GM21825 (cell line): ENCODE data around the gene VANGL2.
A peak's percentile ranks its signal among the peaks of the same experiment; 100 is the strongest.

Experiments
- ATAC-seq: cut with Tn5 transposase; IDR thresholded peaks from one replicate; pipeline ENCODE4 v1.9.1; 2021; ENCODE audit warnings: mild to moderate bottlenecking, moderate library complexity; ENCODE audit not compliant: unreplicated experiment

Gene VANGL2

GRCh38 chr1:160425847-160426246, 25.5 kb downstream of the VANGL2 start:
- ATAC-seq, result no peak

- no peak for ATAC-seq
These were observed 27.3 kb downstream of the VANGL2 start for GRCh38 chr1:160427625-160428024.

GRCh38 chr1:160428053-160428452, 27.7 kb downstream of the VANGL2 start:
- ATAC-seq, result no peak

- peak; percentile 24 for ATAC-seq
These were observed 28.3 kb downstream of the VANGL2 start for GRCh38 chr1:160428655-160429054.

DNA sequence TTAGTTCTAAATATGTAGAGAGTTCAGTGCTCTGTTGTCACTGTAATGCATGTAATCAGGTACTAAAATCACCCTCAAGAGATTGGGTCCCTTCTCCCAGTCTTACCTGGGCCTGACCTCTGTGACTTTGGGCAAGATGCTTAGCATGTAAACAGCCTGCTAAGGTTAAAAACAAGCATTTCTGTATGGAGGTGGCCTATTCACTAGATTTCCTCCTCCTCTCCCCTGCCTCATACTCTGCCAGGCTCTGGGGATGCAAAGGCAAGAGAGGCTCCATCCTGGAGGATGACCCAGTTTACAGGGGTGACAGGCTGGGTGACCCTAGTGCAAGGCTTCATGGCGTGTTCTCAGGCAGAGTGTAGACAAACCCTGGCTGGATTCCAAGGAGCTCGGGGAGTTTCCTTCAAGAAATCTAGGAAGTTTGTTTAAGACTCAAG, 28.8 kb downstream of the VANGL2 start:
- ATAC-seq, result peak; percentile 7

DNA sequence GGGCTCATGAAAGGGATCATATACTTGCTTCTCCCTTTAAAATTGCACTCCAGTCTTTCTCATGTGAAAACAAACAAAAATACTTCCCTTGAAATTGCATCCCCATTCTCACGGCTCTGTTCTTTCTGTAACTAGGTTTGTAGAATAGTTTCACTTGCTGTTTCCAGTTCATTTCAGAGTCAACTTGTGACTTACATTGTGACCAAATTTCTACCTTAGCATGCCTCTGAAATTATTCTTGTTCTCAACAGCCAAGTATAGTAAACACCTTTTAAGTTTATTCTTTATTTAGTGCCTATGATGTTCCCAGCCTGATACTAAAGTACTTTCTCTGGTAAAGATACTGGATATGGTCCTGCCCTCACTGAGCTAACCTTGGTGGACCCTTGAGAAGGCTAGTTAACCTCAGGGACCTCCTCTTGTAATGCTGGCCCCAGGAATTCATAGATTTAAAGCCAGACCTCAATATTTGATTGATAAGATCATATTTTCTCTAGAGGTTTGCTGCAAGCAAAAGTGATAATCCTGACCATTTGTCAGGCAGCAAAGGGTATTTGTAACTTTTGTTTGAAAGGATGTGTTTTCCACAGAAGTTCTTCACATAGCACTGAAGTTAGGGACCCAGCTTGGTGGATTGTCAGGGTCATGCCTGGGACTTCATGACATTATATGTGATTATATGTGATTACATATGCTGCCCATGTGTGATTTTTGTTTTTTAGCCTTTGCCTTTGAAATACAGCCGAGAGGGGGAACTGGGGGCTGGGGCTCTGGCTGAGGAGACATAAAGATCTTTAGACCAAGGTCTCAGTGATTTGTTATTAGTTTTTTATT, 29.6 kb downstream of the VANGL2 start:
- ATAC-seq, result peak; percentile 37

DNA sequence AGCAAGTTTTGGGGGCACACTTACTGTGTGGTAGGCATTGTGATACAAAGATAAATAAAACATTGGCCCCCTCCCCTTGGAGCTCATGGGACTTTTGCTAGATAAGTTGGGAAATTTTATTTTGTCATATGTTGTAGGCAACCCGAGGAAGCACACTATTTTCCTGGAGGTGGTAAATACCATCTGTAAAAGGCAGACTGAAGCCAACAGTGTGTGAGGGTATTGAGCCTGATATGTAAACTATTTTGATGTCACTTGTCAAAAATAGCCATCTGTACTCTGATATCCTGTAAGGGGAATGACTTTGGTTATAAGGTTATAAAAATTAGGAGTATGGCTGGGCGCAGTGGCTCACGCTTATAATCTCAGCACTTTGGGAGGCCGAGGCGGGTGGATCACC, 30.6 kb downstream of the VANGL2 start:
- ATAC-seq, result no peak

GRCh38 chr1:160431571-160431970, 31.2 kb downstream of the VANGL2 start:
- ATAC-seq, result no peak

DNA sequence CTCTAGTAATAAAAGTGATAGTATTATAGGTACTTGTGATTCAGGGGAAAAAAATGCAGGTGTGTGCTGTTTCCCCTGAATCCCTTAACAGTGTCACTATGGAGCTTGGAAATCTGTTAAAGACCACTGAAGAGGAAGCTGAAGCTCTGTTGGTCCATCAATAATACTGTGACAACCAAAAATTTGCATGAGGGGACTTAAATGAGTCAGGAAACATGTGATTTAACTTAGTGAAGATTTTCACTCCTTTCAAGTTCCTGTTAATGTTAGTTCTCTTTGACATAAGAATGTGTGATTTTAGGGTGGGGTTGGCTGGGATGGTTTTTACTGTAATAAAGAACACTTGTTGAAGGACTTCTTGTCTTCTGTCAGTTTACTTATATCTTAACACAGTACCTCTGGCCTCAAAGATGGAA, 32.0 kb downstream of the VANGL2 start:
- peak; percentile 37 for ATAC-seq

DNA sequence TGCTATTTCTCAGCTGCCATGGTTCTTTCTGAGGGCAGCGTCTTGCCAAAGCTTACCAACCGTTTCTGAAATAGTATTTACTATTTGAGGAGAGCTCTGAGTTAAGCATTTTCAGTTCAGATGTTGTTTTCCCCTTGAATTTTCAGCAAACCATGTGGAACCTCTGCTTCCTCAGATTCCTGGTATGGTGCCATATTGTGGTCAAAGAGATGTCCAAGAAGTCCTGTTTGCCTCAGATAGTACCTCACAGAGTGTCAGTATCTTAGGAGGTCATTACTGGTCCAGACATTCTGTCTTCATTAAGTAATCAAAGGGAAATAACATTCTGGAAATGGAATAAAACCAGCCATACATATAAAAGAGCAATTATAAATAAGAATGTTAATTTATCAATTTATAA, 36.6 kb downstream of the VANGL2 start:
- no peak for ATAC-seq

DNA sequence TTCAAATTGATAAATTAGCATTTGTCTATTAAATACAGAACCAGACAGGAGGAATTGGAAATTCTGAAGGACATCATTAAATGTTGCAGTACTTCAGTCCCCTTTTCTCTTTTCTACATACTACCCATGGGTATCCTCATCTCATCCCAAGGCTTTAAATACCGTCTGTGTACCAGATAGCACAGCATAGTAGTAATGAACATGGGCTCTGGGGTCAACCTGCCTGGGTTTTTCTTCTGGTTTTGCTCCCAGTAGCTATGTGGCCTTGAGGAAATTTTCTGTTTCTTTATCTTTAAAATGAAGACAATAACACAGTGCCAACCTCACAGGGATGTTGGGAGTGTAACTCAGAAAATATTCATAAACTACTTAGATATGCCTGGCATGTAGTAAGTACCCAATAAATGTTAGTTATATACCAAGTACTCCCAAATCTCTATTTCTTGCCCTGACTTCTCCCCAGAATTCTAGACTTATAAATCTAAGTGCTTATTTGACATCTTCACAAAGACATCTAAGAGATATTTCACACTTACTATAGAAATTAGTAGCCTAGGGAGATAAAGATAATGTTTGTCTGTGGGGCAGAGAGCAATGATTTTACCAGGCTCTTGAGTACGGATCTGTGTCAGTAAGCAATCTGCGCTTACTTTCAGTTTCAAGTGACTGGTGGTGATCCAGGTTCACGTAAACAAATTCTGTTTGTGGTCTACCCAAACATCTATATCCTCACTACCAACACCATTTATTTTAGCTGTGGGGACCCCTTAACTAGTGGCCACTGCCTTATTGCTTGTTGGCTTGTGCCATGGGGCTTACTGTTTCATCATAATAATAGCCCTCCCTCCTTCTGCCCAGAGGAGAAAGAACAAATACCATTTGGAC, 37.3 kb downstream of the VANGL2 start:
- peak; percentile 66 for ATAC-seq

- ATAC-seq, result peak; percentile 18
These were observed 38.1 kb downstream of the VANGL2 start for GRCh38 chr1:160438317-160438918.

GRCh38 chr1:160438935-160439334, 38.6 kb downstream of the VANGL2 start:
- no peak for ATAC-seq

GRCh38 chr1:160439718-160440117, 39.4 kb downstream of the VANGL2 start:
- no peak for ATAC-seq

DNA sequence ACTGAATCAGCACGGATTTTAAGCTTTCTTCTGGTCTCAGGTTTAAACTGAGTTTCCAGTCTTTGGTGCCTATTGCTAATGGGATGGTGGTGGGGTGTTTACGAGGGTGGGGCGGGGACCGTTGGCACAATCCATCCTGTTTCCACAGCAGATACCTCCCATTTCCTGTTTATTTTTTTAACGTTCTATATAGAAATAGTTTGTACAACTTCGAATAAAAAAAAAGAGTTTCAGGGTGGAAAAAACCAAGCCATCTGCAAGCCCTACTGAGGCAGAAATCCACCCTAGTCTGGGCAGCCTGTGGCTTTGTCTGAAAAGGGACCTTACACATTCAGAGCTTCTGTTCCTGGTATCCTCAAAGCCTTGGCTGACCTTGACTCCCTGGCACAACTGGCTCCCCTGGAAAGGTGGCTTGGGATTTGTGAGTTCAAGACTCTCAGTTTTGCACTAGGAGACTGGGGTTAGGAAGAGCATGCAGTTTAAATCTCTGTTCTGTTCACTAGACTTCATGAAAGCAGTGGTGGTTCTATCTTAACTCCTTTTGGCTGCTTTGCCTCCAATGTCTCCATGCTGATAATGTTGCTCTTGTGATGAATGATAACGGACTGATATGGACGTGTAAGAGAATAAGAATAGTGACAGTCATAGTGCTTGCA, 46.7 kb downstream of the VANGL2 start:
- ATAC-seq, result no peak

GRCh38 chr1:160449494-160449893, 49.1 kb downstream of the VANGL2 start:
- ATAC-seq, result no peak

GRCh38 chr1:160451119-160451858, 50.9 kb downstream of the VANGL2 start:
- ATAC-seq, result peak; percentile 33

DNA sequence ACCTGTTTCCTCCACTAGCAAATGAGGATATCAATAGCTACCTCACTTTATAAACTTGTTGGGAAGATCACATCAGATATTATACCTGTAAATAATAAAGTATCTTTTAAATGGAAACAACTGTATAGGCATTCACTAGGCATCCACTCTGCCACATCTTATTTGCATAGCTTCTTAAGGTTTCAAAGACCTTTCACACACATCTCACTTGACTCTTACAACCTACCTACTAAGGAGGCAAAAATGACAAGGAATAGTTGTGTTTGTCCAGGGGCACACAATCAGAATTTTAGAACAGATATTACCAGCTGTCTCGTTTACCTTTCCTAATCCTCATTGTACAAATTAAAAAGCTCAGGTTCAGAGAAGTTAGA, 51.5 kb downstream of the VANGL2 start:
- peak; percentile 34 for ATAC-seq

- peak; percentile 35 for ATAC-seq
These were observed 53.1 kb downstream of the VANGL2 start for GRCh38 chr1:160453443-160453842.
